IMR-90 (cell line): Measurements from ENCODE around the gene ARVCF. TPM values are rescaled to one million over a fixed set of nuclear protein-coding genes. Genes with fewer than 3 reads are reported as not detected.

ENCODE experiments used
- ATAC-seq: fragments of 200-7000 bp; cut with Tn5 transposase; 2 replicates; pipeline ENCODE4 v1.9.1; 2020; ENCODE audit warnings: low read depth, mild to moderate bottlenecking, moderate library complexity
- BruUV-seq: library from RNA; stranded (reverse); fragments of 400-500 nt; replicated peaks from 2 replicates; lab custom pipeline; 2021; lab: Mats Ljungman, UMichigan
- CTCF ChIA-PET: fragments of 300-600 bp; formaldehyde crosslinking; extraction: SDS; loops from one replicate; lab custom pipeline; 2021; ENCODE audit warnings: antibody characterized with exemption; lab: Yijun Ruan, JAX
- POLR2A ChIA-PET: fragments of 300-600 bp; sonication (Branson Sonifier 250); formaldehyde crosslinking; loops from one replicate; lab custom pipeline; 2022; ENCODE audit warnings: antibody characterized with exemption; ENCODE audit not compliant: unreplicated experiment; lab: Charles Lee
- DNase-seq: peaks from one replicate; pipeline ENCODE4 v3.0.0; 2013
- H2AFZ ChIP-seq: replicated peaks from 2 replicates; pipeline ENCODE3; 2013; ENCODE audit warnings: low read length, mild to moderate bottlenecking; ENCODE audit not compliant: poor library complexity
- H2AK5ac ChIP-seq: 2 replicates; pipeline ENCODE4 v1.6.1; 2013; ENCODE audit warnings: low read depth, low read length, inconsistent platforms
- H2AK9ac ChIP-seq: replicated peaks from 2 replicates; pipeline ENCODE3; 2013; ENCODE audit warnings: mild to moderate bottlenecking, low read depth, low read length, moderate library complexity; ENCODE audit not compliant: poor library complexity
- H2BK120ac ChIP-seq: 2 replicates; pipeline ENCODE4 v1.6.1; 2013; ENCODE audit warnings: low read depth, low read length, inconsistent platforms
- H2BK15ac ChIP-seq: 3 replicates; pipeline ENCODE4 v1.6.1; 2013; ENCODE audit warnings: low read depth, low read length, inconsistent platforms
- H2BK20ac ChIP-seq: 2 replicates; pipeline ENCODE4 v1.6.1; 2013; ENCODE audit warnings: low read depth, mild to moderate bottlenecking, inconsistent platforms, low read length, moderate library complexity
- H2BK5ac ChIP-seq: 2 replicates; pipeline ENCODE4 v1.6.1; 2013; ENCODE audit warnings: mild to moderate bottlenecking, low read depth, low read length, inconsistent platforms; ENCODE audit not compliant: poor library complexity, severe bottlenecking
- H3K14ac ChIP-seq: replicated peaks from 2 replicates; pipeline ENCODE4 v1.6.1; 2013; ENCODE audit warnings: low read depth, low read length, inconsistent platforms
- H3K18ac ChIP-seq: 2 replicates; pipeline ENCODE4 v1.6.1; 2013; ENCODE audit warnings: low read depth, low read length, control low read depth
- H3K23ac ChIP-seq: 2 replicates; pipeline ENCODE4 v1.6.1; 2013; ENCODE audit warnings: low read depth, low read length, inconsistent platforms
- H3K27ac ChIP-seq: 2 replicates; pipeline ENCODE4 v1.5.1; 2013; ENCODE audit warnings: mild to moderate bottlenecking, control low read depth, low read length; ENCODE audit not compliant: insufficient read depth
- H3K27me3 ChIP-seq: 2 replicates; pipeline ENCODE4 v1.6.1; 2013; ENCODE audit warnings: low read length; ENCODE audit not compliant: control insufficient read depth, insufficient read depth
- H3K36me3 ChIP-seq: 2 replicates; pipeline ENCODE4 v1.6.1; 2013; ENCODE audit warnings: low read length, mixed read lengths; ENCODE audit not compliant: control insufficient read depth, insufficient read depth
- H3K4ac ChIP-seq: 2 replicates; pipeline ENCODE4 v1.6.1; 2013; ENCODE audit warnings: low read depth, low read length, inconsistent platforms
- H3K4me1 ChIP-seq: 2 replicates; pipeline ENCODE4 v1.6.1; 2013; ENCODE audit warnings: low read length, mixed read lengths; ENCODE audit not compliant: control insufficient read depth, insufficient read depth
- H3K4me2 ChIP-seq: 2 replicates; pipeline ENCODE4 v1.6.1; 2013; ENCODE audit warnings: low read depth, mild to moderate bottlenecking, control low read depth, low read length, moderate library complexity
- H3K4me3 ChIP-seq: 2 replicates; pipeline ENCODE4 v1.5.1; 2013; ENCODE audit warnings: low read depth, mild to moderate bottlenecking, control low read depth, low read length, moderate library complexity; ENCODE audit not compliant: insufficient read depth
- H3K56ac ChIP-seq: 2 replicates; pipeline ENCODE4 v1.6.1; 2013; ENCODE audit warnings: low read length, inconsistent platforms; ENCODE audit not compliant: insufficient read depth; ENCODE audit errors: extremely low read depth
- H3K79me1 ChIP-seq, 2 experiments: 2 replicates each; pipeline ENCODE4 v1.6.1; 2013; ENCODE audit warnings: low read length in 2 of 2, inconsistent platforms in 1 of 2, low read depth in 1 of 2
- H3K9ac ChIP-seq: 2 replicates; pipeline ENCODE4 v1.6.1; 2013; ENCODE audit warnings: low read depth, low read length, control low read depth
- H3K9me1 ChIP-seq: 2 replicates; pipeline ENCODE4 v1.6.1; 2013; ENCODE audit warnings: low read length, inconsistent platforms; ENCODE audit not compliant: insufficient read depth
- H3K9me3 ChIP-seq: 2 replicates; pipeline ENCODE4 v1.6.1; 2013; ENCODE audit warnings: low read length; ENCODE audit not compliant: control insufficient read depth, insufficient read depth
- H4K20me1 ChIP-seq: 2 replicates; pipeline ENCODE4 v1.6.1; 2013; ENCODE audit warnings: low read length, inconsistent platforms; ENCODE audit not compliant: insufficient read depth
- H4K5ac ChIP-seq: 2 replicates; pipeline ENCODE4 v1.6.1; 2013; ENCODE audit warnings: mild to moderate bottlenecking, low read depth, low read length, control low read depth
- H4K8ac ChIP-seq, 2 experiments: 2 replicates each; pipeline ENCODE4 v1.6.1; 2013; ENCODE audit warnings: low read depth in 2 of 2, low read length in 2 of 2, control low read depth in 1 of 2, inconsistent platforms in 1 of 2
- H4K91ac ChIP-seq: 2 replicates; pipeline ENCODE4 v1.6.1; 2013; ENCODE audit warnings: low read depth, low read length, inconsistent platforms; ENCODE audit not compliant: insufficient read depth
- CEBPB ChIP-seq: IDR thresholded peaks from 2 replicates; pipeline ENCODE4 v1.6.1; 2012; ENCODE audit warnings: low read depth, low read length, improper control_type of control experiment
- CHD1 ChIP-seq: IDR thresholded peaks from 2 replicates; pipeline ENCODE4 v1.6.1; 2012; ENCODE audit warnings: low read depth, low read length, improper control_type of control experiment
- MAFK ChIP-seq: IDR thresholded peaks from 2 replicates; pipeline ENCODE4 v1.6.1; 2012; ENCODE audit warnings: low read depth, low read length, improper control_type of control experiment
- MAZ ChIP-seq: IDR thresholded peaks from 2 replicates; pipeline ENCODE4 v1.6.1; 2012; ENCODE audit warnings: low read depth, mild to moderate bottlenecking, low read length, improper control_type of control experiment, moderate library complexity, borderline replicate concordance
- MXI1 ChIP-seq: IDR thresholded peaks from 2 replicates; pipeline ENCODE4 v1.6.1; 2012; ENCODE audit warnings: low read depth, mild to moderate bottlenecking, low read length, moderate library complexity, borderline replicate concordance
- NFE2L2 ChIP-seq: fragments of 150-350 bp; IDR thresholded peaks from 2 replicates; pipeline ENCODE4 v1.6.1; 2016; ENCODE audit warnings: low read depth, mild to moderate bottlenecking, low read length
- POLR2A ChIP-seq: IDR thresholded peaks from 2 replicates; pipeline ENCODE4 v1.6.1; 2012; ENCODE audit warnings: mild to moderate bottlenecking, low read depth, low read length
- RAD21 ChIP-seq: IDR thresholded peaks from 2 replicates; pipeline ENCODE4 v1.6.1; 2012; ENCODE audit warnings: low read length, improper control_type of control experiment
- RCOR1 ChIP-seq: IDR thresholded peaks from 2 replicates; pipeline ENCODE4 v1.6.1; 2012; ENCODE audit warnings: mild to moderate bottlenecking, low read length, improper control_type of control experiment; ENCODE audit not compliant: insufficient replicate concordance
- RFX5 ChIP-seq: IDR thresholded peaks from 2 replicates; pipeline ENCODE4 v1.8.0; 2012; ENCODE audit warnings: low read depth, mild to moderate bottlenecking, low read length, moderate library complexity
- USF2 ChIP-seq: fragments of 150-350 bp; IDR thresholded peaks from 2 replicates; pipeline ENCODE4 v1.6.1; 2017; ENCODE audit warnings: mild to moderate bottlenecking, antibody characterized with exemption, low read length, low read depth
- WGBS, 2 experiments: methylation state at CpG; one replicate each; pipeline versions ENCODE4 v1.1.5 to v1.1.7; 2013; ENCODE audit warnings: missing lambda C conversion rate in 2 of 2; ENCODE audit not compliant: insufficient read length in 1 of 2; ENCODE audit errors: extremely low coverage in 2 of 2; 5-methylcytosine and 5-hydroxymethylcytosine counted together
- dilution Hi-C: fragments of 300-500 bp; cut with HindIII; formaldehyde crosslinking; loops from one replicate; pipeline ENCODE4 v1.14.3; 2018; ENCODE audit warnings: low sequenced_read_pairs; ENCODE audit not compliant: unreplicated experiment
- in situ Hi-C: fragments of 300-500 bp; cut with MboI; formaldehyde crosslinking; loops from 3 replicates; pipeline ENCODE4 v1.14.3; 2019; ENCODE audit warnings: low sequenced_read_pairs, inconsistent platforms, mixed read lengths
- intact Hi-C: fragments of 100-400 bp; cut with micrococcal nuclease; formaldehyde crosslinking; loops from 2 replicates; pipeline ENCODE4 v1.10.0; 2022
- polyA plus RNA-seq, 3 experiments: library from polyadenylated mRNA; depleted of rRNA; stranded (reverse); fragments of >200 nt; gene quantifications; 2 replicates each; pipeline ENCODE4 v1.2.3, GENCODE V29; 2012; ENCODE audit warnings: low replicate concordance in 1 of 3
- total RNA-seq: library from RNA; depleted of rRNA; stranded (reverse); fragments of >200 nt; gene quantifications from 2 replicates; pipeline ENCODE4 v1.2.3, GENCODE V29; 2012

ARVCF gene
- total and polyA plus RNA-seq, 2 of the 4 experiments (the other 2 are of a cell fraction) = 8.6 to 14.1 TPM

- Histone ChIP-seq H2AK9ac (no peak overlapping the region), H3K56ac (no peak overlapping the region), H3K9me1 (no peaks in the 10 kb centered on the region), H3K36me3 (peaks cover 50% of the 10 kb centered on the region), H2BK20ac (no peak overlapping the region), H3K4me1 (no peaks in the 10 kb centered on the region), H3K27ac (no peak overlapping the region), H4K91ac (no peak overlapping the region), H2BK5ac (no peak overlapping the region), H3K4me2 (no peak overlapping the region), H3K79me1 (peaks cover 5 to 7% of the 10 kb centered on the region in 2 experiments; a peak in 2 of 4 replicates), H2BK120ac (no peak overlapping the region), H3K27me3 (no peaks in the 10 kb centered on the region), H3K4me3 (no peak overlapping the region), H3K23ac (no peak overlapping the region), H2AK5ac (no peak overlapping the region), H3K4ac (no peak overlapping the region), H2BK15ac (no peak overlapping the region), H3K14ac (no peak overlapping the region), H3K18ac (no peak overlapping the region), H4K8ac (no peak overlapping the region), H3K9ac (no peak overlapping the region), H2AFZ (no peak overlapping the region), H4K20me1 (no peaks in the 10 kb centered on the region), H4K5ac (no peak overlapping the region), H3K9me3 (no peaks in the 10 kb centered on the region)
- no CpG with 5 or more reads among the region's 2 CpGs for WGBS, 2 experiments
- intact Hi-C loops = no loop called here
- dilution Hi-C loops = no loop called here
- ChIA-PET CTCF (no interaction called here), POLR2A (no interaction called here)
- in situ Hi-C loops = no loop called here
- DNase-seq (no peak), ATAC-seq (no peak)
- TF ChIP-seq POLR2A (no peak), RFX5 (no peak), USF2 (no peak), MAZ (no peak), CHD1 (no peak), RCOR1 (no peak), NFE2L2 (no peak), MXI1 (no peak), MAFK (no peak), CEBPB (no peak), RAD21 (no peak)
- no TSS peak for BruUV-seq
Observed at GRCh38 chr22:20055144-20055543, 38.5 kb upstream of the ARVCF start.
